ENCODE data around the gene TFAM.

Gene TFAM

GRCh38 chr10:58438340-58438871 lies 53.2 kb downstream of the TFAM start:
- TF ChIP-seq CTCF (IDR thresholded peaks at IDR 0.05; ENCODE audit: low read depth, low read length, missing control alignments) = no peak
- DNase-seq (ENCODE audit: low read depth) = peak; percentile 61
- H3K4me3 ChIP-seq (ENCODE audit: low read depth, low read length) = no peak overlapping the region
- in situ Hi-C loops (cut with HindIII; ENCODE audit: low sequenced_read_pairs) = no loop called here

GRCh38 chr10:58438986-58439385 lies 53.8 kb downstream of the TFAM start:
- in situ Hi-C loops (cut with HindIII; ENCODE audit: low sequenced_read_pairs) = no loop called here
- no peak for TF ChIP-seq CTCF (IDR thresholded peaks at IDR 0.05; ENCODE audit: low read depth, low read length, missing control alignments)
- no peak overlapping the region for H3K4me3 ChIP-seq (ENCODE audit: low read depth, low read length)
- DNase-seq (ENCODE audit: low read depth) = no peak

GRCh38 chr10:58439632-58440364 lies 54.6 kb downstream of the TFAM start:
- in situ Hi-C loops (cut with HindIII; ENCODE audit: low sequenced_read_pairs) = no loop called here
- no peak for TF ChIP-seq CTCF (IDR thresholded peaks at IDR 0.05; ENCODE audit: low read depth, low read length, missing control alignments)
- DNase-seq (ENCODE audit: low read depth) = no peak

GRCh38 chr10:58440484-58440883 lies 55.3 kb downstream of the TFAM start:
- H3K4me3 ChIP-seq (ENCODE audit: low read depth, low read length) = no peak overlapping the region
- in situ Hi-C loops (cut with HindIII; ENCODE audit: low sequenced_read_pairs) = no loop called here
- TF ChIP-seq CTCF (IDR thresholded peaks at IDR 0.05; ENCODE audit: low read depth, low read length, missing control alignments) = no peak
- DNase-seq (ENCODE audit: low read depth) = no peak

More at GRCh38 chr10:58439632-58440364, 54.6 kb downstream of the TFAM start:
- H3K4me3 ChIP-seq (ENCODE audit: low read depth, low read length) = no peak overlapping the region

GRCh38 chr10:58444321-58444720 lies 59.1 kb downstream of the TFAM start:
- DNase-seq (ENCODE audit: low read depth) = no peak
- TF ChIP-seq CTCF (IDR thresholded peaks at IDR 0.05; ENCODE audit: low read depth, low read length, missing control alignments) = no peak
- in situ Hi-C loops (cut with HindIII; ENCODE audit: low sequenced_read_pairs) = no loop called here
- no peak overlapping the region for H3K4me3 ChIP-seq (ENCODE audit: low read depth, low read length)

- in situ Hi-C loops (cut with HindIII; ENCODE audit: low sequenced_read_pairs) = no loop called here
- TF ChIP-seq CTCF (IDR thresholded peaks at IDR 0.05; ENCODE audit: low read depth, low read length, missing control alignments) = no peak
- no peak overlapping the region for H3K4me3 ChIP-seq (ENCODE audit: low read depth, low read length)
- DNase-seq (ENCODE audit: low read depth) = no peak
Observed at GRCh38 chr10:58444876-58445275, 59.7 kb downstream of the TFAM start.
